ENCODE data around the gene CD164. TPM values are rescaled to one million over a fixed set of nuclear protein-coding genes. Genes with fewer than 3 reads are reported as not detected.

The CD164 gene
- total RNA-seq, 1 donor from 2014 or later = 101 TPM

GRCh38 chr6:109382576-109383437 lies 540 bp upstream of the CD164 start:
- peak; percentile 47 to 66 (median 57) for TF ChIP-seq CTCF (IDR thresholded peaks at IDR 0.05)
- Histone ChIP-seq H3K4me1 (peaks cover 0 to 17% of the 10 kb centered on the region in 2 donors), H3K9me3 (no peaks in the 10 kb centered on the region), H3K27me3 (no peaks in the 10 kb centered on the region), H3K36me3 (peaks cover 5% of the 10 kb centered on the region in 2 donors), H3K4me3 (peak overlapping the region; percentile 84 to 95), H3K27ac (peak overlapping the region; percentile 99)
- peak; percentile 81 to 96 for DNase-seq (ENCODE audit: low spot score in 2 of 2)
- intact Hi-C loops (cut with DNase I) = loop anchor here (1.0 to 5.0 kb wide), 11 partner anchors 57 to 1424 kb away; partner anchors contain the start of genes CEP57L1, FOXO3, MICAL1 and OSTM1

GRCh38 chr6:109381061-109381746 lies 1.1 kb downstream of the CD164 start:
- Histone ChIP-seq H3K4me3 (peak overlapping the region; percentile 84 to 95), H3K36me3 (peaks cover 21% of the 10 kb centered on the region in 2 donors), H3K9me3 (no peaks in the 10 kb centered on the region), H3K27me3 (no peaks in the 10 kb centered on the region), H3K4me1 (peaks cover 0 to 17% of the 10 kb centered on the region in 2 donors), H3K27ac (peak overlapping the region; percentile 99)
- intact Hi-C loops (cut with DNase I) = loop anchor here (5.0 kb wide), 2 partner anchors 76 to 1309 kb away; partner anchors contain the start of genes MICAL1 and OSTM1
- DNase-seq (ENCODE audit: low spot score in 2 of 2) = no peak
- TF ChIP-seq CTCF (IDR thresholded peaks at IDR 0.05) = no peak

- Histone ChIP-seq H3K27ac (peak overlapping the region in 1 of 2 donors; percentile 7), H3K4me1 (peaks cover 0 to 18% of the 10 kb centered on the region in 2 donors)
Observed at GRCh38 chr6:109379711-109380110, 2.6 kb downstream of the CD164 start.

GRCh38 chr6:109377717-109378116 lies 4.5 kb downstream of the CD164 start:
- Histone ChIP-seq H3K9me3 (no peaks in the 10 kb centered on the region), H3K4me1 (peaks cover 0 to 28% of the 10 kb centered on the region in 2 donors), H3K36me3 (peaks cover 37 to 52% of the 10 kb centered on the region in 2 donors), H3K4me3 (no peak overlapping the region), H3K27ac (no peak overlapping the region), H3K27me3 (no peaks in the 10 kb centered on the region)
- no peak for DNase-seq (ENCODE audit: low spot score in 2 of 2)
- intact Hi-C loops (cut with DNase I) = no loop called here
- TF ChIP-seq CTCF (IDR thresholded peaks at IDR 0.05) = no peak

More at GRCh38 chr6:109379711-109380110, 2.6 kb downstream of the CD164 start:
- no peaks in the 10 kb centered on the region for H3K9me3 ChIP-seq
- H3K36me3 ChIP-seq = peaks cover 29 to 36% of the 10 kb centered on the region in 2 donors
- DNase-seq (ENCODE audit: low spot score in 2 of 2) = no peak
- TF ChIP-seq CTCF (IDR thresholded peaks at IDR 0.05) = no peak
- no peaks in the 10 kb centered on the region for H3K27me3 ChIP-seq
- intact Hi-C loops (cut with DNase I) = loop anchor here (5.0 kb wide), 2 partner anchors 78 to 1307 kb away; partner anchors contain the start of genes MICAL1 and OSTM1
- H3K4me3 ChIP-seq = peak overlapping the region; percentile 84 to 95

- no peak for TF ChIP-seq CTCF (IDR thresholded peaks at IDR 0.05)
- no peaks in the 10 kb centered on the region for H3K27me3 ChIP-seq
- H3K36me3 ChIP-seq = peaks cover 37 to 81% of the 10 kb centered on the region in 2 donors
- H3K27ac ChIP-seq = no peak overlapping the region
- no peaks in the 10 kb centered on the region for H3K9me3 ChIP-seq
- intact Hi-C loops (cut with DNase I) = no loop called here
- no peak overlapping the region for H3K4me3 ChIP-seq
- no peak for DNase-seq (ENCODE audit: low spot score in 2 of 2)
- peaks cover 0 to 32% of the 10 kb centered on the region in 2 donors for H3K4me1 ChIP-seq
Observed at GRCh38 chr6:109374326-109374892, 7.9 kb downstream of the CD164 start.

Measured in ascending aorta (tissue), 2 donors.